ENCODE data around the gene GOLGA8B.
"Not testable (repeated sequence)": the region's sequence is repeated elsewhere in the genome, so short reads cannot be mapped to it uniquely, and the experiment has no call there.

The GOLGA8B gene

DNA sequence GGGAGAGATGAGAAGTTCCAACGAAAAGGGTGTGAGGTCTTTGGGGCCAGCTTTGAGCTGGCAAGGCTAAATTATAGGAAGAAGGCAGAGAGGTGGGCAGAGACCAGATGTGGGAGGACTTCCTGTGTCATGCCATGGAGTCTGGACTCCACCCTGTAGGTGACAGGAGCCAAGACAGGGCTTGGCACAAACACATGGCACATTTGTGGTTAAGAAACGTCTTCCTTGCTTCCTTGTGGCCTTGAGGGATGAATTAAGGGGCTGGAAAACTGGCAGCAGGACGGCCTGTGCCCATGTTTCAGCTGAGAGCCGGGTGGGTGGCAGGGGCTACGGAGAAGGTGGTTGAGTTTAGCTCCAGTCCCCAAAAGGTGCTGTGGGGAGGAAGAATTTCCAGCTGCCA, 18.7 kb downstream of the GOLGA8B start:
- in situ Hi-C loops (cut with MboI; ENCODE audit: low sequenced_read_pairs), result not testable (repeated sequence)

GRCh38 chr15:34560814-34561213, 22.6 kb downstream of the GOLGA8B start:
- in situ Hi-C loops (cut with MboI; ENCODE audit: low sequenced_read_pairs), result not testable (repeated sequence)

DNA sequence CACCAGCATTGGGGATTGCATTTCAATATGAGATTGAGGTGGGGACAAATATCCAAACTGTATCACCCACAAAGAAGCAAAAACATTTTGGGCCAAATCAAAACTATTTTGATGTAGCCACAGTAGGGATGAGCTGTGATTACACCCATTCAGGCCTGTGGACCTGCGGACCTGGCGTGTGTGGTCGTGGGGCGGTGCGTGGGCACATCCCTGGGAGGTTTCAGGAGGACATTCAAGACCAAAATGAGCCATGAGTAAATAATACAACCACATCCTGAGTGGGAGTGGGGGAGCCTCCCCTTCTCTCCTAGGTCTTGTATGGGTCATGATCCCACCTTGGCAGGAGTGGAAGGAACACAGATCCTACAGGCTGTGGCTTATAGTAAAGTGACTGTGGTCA, 23.7 kb downstream of the GOLGA8B start:
- in situ Hi-C loops (cut with MboI; ENCODE audit: low sequenced_read_pairs), result not testable (repeated sequence)

- in situ Hi-C loops (cut with MboI; ENCODE audit: low sequenced_read_pairs), result not testable (repeated sequence)
Measured at GRCh38 chr15:34555162-34555561, 28.3 kb downstream of the GOLGA8B start.

DNA sequence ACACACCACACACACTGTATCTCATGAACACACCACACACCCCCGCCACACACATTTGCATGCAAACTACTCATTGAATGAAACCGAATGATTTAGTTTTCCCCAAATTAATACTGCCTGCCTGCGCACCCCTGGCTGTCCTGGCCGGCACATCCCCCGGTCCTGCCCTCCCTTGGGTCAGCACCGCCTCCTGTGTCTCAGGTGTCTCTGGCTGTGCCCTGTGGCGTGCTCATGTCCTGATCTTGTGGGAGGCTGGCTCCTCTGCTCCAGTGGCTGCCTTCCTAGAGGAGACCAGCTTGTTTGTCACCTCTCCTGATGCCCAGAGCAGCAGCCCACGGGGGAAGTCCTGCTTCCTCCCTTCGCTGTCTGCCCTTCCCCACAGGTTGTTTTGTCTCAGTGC, 28.7 kb downstream of the GOLGA8B start:
- in situ Hi-C loops (cut with MboI; ENCODE audit: low sequenced_read_pairs), result not testable (repeated sequence)

DNA sequence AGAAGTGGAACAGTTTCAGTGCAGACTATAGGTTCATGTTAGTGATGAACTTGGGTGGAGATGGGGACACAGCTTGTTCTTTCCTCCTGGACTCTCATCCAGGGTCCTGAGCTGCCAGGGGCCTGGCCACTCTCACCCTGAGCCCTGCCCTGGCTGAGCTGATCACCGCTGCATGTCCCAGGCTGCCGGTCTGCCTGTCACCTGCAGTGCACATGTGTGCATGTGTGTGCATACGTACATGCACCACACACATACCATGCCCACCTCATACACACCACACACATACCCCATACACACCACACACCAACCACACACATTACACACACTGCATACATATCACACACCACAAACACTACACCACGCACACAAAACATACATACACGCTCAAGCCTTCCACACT, 29.3 kb downstream of the GOLGA8B start:
- in situ Hi-C loops (cut with MboI; ENCODE audit: low sequenced_read_pairs), result not testable (repeated sequence)

GRCh38 chr15:34550129-34550528, 33.3 kb downstream of the GOLGA8B start:
- in situ Hi-C loops (cut with MboI; ENCODE audit: low sequenced_read_pairs), result not testable (repeated sequence)

DNA sequence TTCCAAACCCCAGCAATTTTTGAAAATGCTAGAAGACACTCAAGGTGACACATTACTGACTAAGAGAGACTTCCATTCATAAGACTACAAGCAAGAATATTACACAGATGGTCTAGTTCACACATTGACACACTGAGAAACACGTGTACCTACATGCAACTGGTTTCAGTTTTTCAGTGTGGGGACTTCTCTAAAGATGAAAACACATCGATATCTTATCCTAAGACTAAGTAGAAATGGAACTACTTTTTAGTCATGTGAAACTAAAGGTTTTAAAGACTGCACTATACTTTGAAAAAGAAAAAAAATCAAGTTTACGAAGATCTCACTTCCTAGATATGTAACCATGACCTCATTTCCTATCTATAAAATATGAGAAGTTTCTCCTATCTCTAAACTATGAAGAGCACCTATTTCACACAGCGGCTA, 34.1 kb downstream of the GOLGA8B start:
- in situ Hi-C loops (cut with MboI; ENCODE audit: low sequenced_read_pairs), result not testable (repeated sequence)

DNA sequence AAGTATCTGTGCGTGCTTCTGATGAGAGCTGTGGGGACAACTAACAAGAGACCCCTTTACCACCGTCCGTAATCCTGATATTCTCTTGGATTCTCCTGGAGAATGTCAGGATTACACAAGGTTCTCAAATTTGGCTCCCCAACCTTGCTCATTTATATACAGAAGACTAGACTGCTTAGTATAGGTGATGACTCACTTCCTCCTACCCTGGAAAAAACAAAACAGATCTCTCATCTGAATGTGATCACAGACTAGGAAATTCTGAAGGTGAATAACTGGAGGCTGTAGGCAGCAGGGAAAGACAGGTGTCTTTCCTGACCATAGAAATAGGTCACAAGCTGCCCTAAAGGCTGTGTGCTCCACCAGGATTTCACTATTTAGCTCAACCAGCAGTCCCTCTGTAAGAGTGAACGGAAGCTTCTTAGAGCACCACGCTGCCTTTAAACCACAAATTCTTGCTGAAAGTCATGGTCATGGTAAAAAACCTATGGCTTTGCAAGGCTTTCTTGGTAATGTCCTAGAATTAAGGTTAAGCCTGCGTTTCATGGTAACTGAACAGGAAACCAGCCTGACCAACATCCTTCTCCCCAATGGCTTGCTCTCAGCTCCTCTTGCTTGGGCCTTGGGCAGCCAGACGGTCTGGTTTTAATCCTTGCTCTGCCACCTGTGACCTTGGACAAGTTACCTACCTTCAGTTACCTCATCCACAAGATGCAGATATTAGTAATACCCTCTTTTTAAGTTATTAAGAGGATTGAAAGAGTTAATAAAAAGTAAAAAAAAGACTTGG, 39.4 kb downstream of the GOLGA8B start:
- in situ Hi-C loops (cut with MboI; ENCODE audit: low sequenced_read_pairs), result not testable (repeated sequence)

GRCh38 chr15:34535857-34536256, 47.6 kb downstream of the GOLGA8B start:
- in situ Hi-C loops (cut with MboI; ENCODE audit: low sequenced_read_pairs), result not testable (repeated sequence)
